Esophagus squamous epithelium (tissue), 5 donors: ENCODE results near the gene SYNPO2. TPM values are rescaled to one million over a fixed set of nuclear protein-coding genes. Genes with fewer than 3 reads are reported as not detected.

Source experiments
- DNase-seq: peaks from one replicate; lab custom pipeline; 2025; lab: John Stamatoyannopoulos, UW
- H3K27ac ChIP-seq, 4 donors: fragments of 200-600 bp; sonication (generic); one replicate each; pipeline ENCODE4 v1.5.1; 2016 to 2019; ENCODE audit warnings: mild to moderate bottlenecking in 1 of 4
- H3K27me3 ChIP-seq, 4 donors: fragments of 200-600 bp; sonication (generic); 1 replicate in 3 of 4; 2 replicates in 1 of 4; pipeline versions ENCODE4 v1.5.1 to v1.6.0; 2017 to 2021; ENCODE audit warnings: antibody characterized with exemption in 1 of 4
- H3K36me3 ChIP-seq, 3 donors: fragments of 200-600 bp; sonication (generic); one replicate each; pipeline ENCODE4 v1.5.1; 2016 to 2019
- H3K4me1 ChIP-seq, 3 donors: fragments of 200-600 bp; sonication (generic); one replicate each; pipeline ENCODE4 v1.5.1; 2017 to 2019
- H3K4me3 ChIP-seq, 4 donors: fragments of 200-600 bp; sonication (generic); 1 replicate in 3 of 4; 2 replicates in 1 of 4; pipeline ENCODE4 v1.5.1; 2016 to 2019; ENCODE audit warnings: mild to moderate bottlenecking in 2 of 4, moderate library complexity in 1 of 4
- H3K9me3 ChIP-seq, 3 donors: fragments of 200-600 bp; sonication (generic); one replicate each; pipeline ENCODE4 v1.5.1; 2016 to 2019
- POLR2A ChIP-seq, 4 donors: fragments of 450-650 bp; IDR thresholded peaks; one replicate each; pipeline ENCODE4 v1.6.1; 2017; ENCODE audit warnings: antibody characterized with exemption in 4 of 4, mild to moderate bottlenecking in 4 of 4, moderate library complexity in 3 of 4
- WGBS, 2 donors: methylation state at CpG; one replicate each; pipeline ENCODE4 v1.1.5; 2018; 5-methylcytosine and 5-hydroxymethylcytosine counted together
- intact Hi-C: fragments of 100-400 bp; cut with DNase I; formaldehyde crosslinking; loops from one replicate; pipeline ENCODE4 v1.15.0; 2022
- total RNA-seq, 4 donors: library from RNA; depleted of rRNA; stranded (reverse); fragments of >200 nt; gene quantifications; one replicate each; pipeline ENCODE4 v1.1.0, GENCODE V29; 2016
- TF ChIP-seq, protein P1 (sequence below), 6 experiments: fragments of 450-650 bp in 4 of 6; fragments of 200-600 bp in 2 of 6; sonication (generic) in 2 of 6; IDR thresholded peaks; one replicate each; pipeline ENCODE4 v1.5.1; 2016 to 2019; ENCODE audit warnings: antibody characterized with exemption in 6 of 6, mild to moderate bottlenecking in 4 of 6, moderate library complexity in 4 of 6
- donor health status: DM: yes; HTN: yes; CAD: no.

SYNPO2 gene
- total RNA-seq, 4 donors from 2014 or later, result 19.0 to 418 (median 84.2) TPM

DNA sequence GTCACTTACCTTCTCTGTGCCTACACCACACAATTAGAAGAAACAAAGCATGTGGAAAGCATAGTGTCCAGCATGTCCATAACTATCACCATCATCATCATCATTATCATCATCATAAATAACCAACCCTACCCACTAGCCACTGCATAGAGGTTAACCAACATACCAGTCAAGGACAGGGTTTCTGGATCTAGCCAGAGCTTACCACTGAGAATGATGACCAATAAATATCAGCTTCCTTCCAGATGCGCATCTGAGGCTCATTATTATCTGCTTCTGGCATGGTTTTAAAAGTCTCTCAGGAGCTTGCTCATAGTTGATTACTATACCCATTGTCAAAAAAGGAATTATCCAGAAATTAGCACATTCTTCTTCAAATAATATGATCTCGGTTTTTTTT lies 221.5 kb downstream of the SYNPO2 start:
- Histone ChIP-seq H3K27ac (no peak overlapping the region), H3K36me3 (no peaks in the 10 kb centered on the region), H3K4me1 (peaks cover 0 to 28% (median 11%) of the 10 kb centered on the region in 3 donors), H3K27me3 (no peaks in the 10 kb centered on the region), H3K9me3 (no peaks in the 10 kb centered on the region), H3K4me3 (no peak overlapping the region)
- 90 to 92% methylated on average over 2 of the region's 2 CpGs for WGBS, 2 donors
- intact Hi-C loops, result no loop called here
- TF ChIP-seq, protein P1, sequence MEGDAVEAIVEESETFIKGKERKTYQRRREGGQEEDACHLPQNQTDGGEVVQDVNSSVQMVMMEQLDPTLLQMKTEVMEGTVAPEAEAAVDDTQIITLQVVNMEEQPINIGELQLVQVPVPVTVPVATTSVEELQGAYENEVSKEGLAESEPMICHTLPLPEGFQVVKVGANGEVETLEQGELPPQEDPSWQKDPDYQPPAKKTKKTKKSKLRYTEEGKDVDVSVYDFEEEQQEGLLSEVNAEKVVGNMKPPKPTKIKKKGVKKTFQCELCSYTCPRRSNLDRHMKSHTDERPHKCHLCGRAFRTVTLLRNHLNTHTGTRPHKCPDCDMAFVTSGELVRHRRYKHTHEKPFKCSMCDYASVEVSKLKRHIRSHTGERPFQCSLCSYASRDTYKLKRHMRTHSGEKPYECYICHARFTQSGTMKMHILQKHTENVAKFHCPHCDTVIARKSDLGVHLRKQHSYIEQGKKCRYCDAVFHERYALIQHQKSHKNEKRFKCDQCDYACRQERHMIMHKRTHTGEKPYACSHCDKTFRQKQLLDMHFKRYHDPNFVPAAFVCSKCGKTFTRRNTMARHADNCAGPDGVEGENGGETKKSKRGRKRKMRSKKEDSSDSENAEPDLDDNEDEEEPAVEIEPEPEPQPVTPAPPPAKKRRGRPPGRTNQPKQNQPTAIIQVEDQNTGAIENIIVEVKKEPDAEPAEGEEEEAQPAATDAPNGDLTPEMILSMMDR (IDR thresholded peaks at IDR 0.05), result no peak
- no peak for TF ChIP-seq POLR2A (IDR thresholded peaks at IDR 0.05)
- DNase-seq, result no peak

Other genes starting within 250 kb of the SYNPO2 start
- gene METTL14, start 203.5 kb upstream of the SYNPO2 start, total RNA-seq, result 10 to 100 TPM; 30.9 to 42.0 (median 32.0) TPM
- 10 to 100 TPM; 18.5 to 33.6 (median 21.6) TPM for gene SEC24D, start 52.7 kb upstream of the SYNPO2 start, total RNA-seq
- not detected for gene MYOZ2, start 247.0 kb downstream of the SYNPO2 start, total RNA-seq